Fibroblast of the aortic adventitia (primary cell): ENCODE data around the gene CACNG1. TPM values are rescaled to one million over a fixed set of nuclear protein-coding genes. Genes with fewer than 3 reads are reported as not detected.

Experiments
- DNase-seq: peaks from one replicate; pipeline ENCODE4 v3.0.0-alpha.2; 2010; ENCODE audit warnings: low read depth
- H3K4me3 ChIP-seq: 2 replicates; pipeline ENCODE4 v1.5.1; 2011; ENCODE audit warnings: low read depth, mild to moderate bottlenecking, control low read depth, low read length, moderate library complexity
- total RNA-seq: library from RNA; depleted of rRNA; stranded (reverse); fragments of >200 nt; gene quantifications from 2 replicates; pipeline ENCODE4 v1.2.3, GENCODE V29; 2012; ENCODE audit warnings: low replicate concordance
- TF ChIP-seq, protein P1 (sequence below): IDR thresholded peaks from 2 replicates; pipeline ENCODE4 v1.5.1; 2011; ENCODE audit warnings: mild to moderate bottlenecking, low read length, control low read depth, inconsistent platforms; ENCODE audit not compliant: insufficient read depth

The CACNG1 gene
- total RNA-seq, 1 donor: not detected

DNA sequence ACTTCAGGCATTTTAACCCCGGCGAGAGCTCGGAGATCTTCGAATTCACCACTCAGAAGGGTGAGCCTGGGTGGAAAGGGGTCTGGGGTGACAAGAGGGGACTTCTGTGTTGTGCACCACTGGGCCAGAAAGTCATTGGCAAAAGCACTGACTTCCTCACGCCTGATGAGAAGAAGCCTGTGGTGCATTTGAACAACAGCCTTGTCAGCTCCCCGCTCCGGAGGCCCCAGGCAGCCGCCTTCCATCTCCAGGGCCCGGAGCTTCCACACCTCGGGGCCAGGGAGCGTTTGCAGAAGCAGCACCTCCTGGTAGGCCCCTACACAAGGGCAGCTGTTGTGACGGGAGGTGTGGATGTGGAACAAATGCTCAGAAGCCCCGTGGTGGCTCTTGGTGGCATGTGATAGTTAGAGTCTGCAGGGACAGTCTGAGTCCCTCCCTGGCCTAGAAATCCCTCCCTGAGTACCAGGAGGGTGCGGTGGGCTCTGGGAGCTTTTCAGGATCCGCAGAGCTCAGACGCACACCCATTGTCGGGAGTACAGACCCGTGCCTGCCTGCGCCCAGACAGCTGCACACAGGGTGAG lies 9.7 kb downstream of the CACNG1 start:
- no peak overlapping the region for H3K4me3 ChIP-seq
- no peak for DNase-seq
- TF ChIP-seq, protein P1, sequence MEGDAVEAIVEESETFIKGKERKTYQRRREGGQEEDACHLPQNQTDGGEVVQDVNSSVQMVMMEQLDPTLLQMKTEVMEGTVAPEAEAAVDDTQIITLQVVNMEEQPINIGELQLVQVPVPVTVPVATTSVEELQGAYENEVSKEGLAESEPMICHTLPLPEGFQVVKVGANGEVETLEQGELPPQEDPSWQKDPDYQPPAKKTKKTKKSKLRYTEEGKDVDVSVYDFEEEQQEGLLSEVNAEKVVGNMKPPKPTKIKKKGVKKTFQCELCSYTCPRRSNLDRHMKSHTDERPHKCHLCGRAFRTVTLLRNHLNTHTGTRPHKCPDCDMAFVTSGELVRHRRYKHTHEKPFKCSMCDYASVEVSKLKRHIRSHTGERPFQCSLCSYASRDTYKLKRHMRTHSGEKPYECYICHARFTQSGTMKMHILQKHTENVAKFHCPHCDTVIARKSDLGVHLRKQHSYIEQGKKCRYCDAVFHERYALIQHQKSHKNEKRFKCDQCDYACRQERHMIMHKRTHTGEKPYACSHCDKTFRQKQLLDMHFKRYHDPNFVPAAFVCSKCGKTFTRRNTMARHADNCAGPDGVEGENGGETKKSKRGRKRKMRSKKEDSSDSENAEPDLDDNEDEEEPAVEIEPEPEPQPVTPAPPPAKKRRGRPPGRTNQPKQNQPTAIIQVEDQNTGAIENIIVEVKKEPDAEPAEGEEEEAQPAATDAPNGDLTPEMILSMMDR: no peak

DNA sequence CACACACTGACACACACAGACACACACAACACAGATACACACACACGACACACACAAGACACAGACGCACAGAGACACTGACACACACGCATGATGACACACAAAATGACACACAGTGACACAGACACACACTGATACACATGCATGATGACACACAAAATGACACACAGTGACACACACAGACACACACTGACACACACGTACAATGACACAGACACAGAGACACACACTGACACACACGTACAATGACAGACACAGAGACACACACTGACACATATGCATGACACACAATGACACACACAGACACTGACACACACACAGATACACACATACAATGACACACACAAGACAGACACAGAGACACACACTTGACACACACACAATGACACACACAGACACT lies 10.3 kb downstream of the CACNG1 start:
- TF ChIP-seq, protein P1: no peak
- no peak for DNase-seq
- H3K4me3 ChIP-seq: no peak overlapping the region

DNA sequence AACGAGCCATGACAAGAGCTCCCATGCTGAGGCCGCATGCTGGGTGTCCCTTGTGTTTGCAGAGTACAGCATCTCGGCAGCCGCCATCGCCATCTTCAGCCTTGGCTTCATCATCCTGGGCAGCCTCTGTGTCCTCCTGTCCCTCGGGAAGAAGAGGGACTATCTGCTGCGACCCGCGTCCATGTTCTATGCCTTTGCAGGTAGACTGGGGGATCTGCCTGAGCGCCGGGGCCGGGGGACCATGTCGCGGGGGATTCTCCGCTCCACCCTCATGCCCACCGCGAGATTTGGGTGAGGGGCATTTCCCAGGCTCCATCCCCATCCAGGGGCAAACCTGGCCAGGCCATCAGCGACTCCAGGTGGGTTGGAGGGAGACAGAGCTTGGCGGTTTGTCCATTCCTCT lies 10.7 kb downstream of the CACNG1 start:
- TF ChIP-seq, protein P1: no peak
- H3K4me3 ChIP-seq: no peak overlapping the region
- no peak for DNase-seq

DNA sequence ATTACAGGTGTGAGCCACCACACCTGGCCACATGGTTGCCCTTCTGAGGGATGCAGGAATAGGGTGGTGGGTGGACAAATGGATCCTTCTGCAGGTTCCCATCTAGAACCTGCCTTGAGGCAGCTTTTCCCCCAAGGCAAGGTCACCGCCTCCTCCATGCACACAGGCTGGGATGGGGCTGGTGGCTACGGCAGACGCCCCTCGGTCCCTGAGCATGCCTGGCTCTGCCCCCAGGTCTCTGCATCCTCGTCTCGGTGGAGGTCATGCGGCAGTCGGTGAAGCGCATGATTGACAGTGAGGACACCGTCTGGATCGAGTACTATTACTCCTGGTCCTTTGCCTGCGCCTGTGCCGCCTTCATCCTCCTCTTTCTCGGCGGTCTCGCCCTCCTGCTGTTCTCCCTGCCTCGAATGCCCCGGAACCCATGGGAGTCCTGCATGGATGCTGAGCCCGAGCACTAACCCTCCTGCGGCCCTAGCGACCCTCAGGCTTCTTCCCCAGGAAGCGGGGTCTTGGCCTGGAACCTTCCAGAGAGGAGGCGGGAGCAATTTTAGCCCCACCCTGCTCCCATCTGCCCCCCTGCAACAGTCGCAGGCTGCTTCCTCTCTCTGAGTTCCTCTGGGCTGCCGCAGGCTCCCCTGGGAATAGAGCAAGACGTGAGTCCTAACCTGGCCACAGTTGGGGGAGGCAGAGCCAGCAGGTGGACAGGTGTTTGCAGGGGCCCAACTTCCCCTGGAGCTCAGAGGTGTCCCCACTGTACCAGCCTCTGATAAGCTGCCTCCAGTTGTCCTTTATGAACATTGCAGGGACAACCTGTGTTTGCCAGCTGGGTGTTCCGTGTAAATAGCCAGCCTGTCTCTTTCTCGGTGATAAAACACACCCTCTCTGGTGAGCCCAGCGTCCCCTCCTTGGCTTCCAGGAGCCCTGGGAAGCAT lies 11.7 kb downstream of the CACNG1 start:
- DNase-seq: no peak
- TF ChIP-seq, protein P1: no peak
- H3K4me3 ChIP-seq: no peak overlapping the region

DNA sequence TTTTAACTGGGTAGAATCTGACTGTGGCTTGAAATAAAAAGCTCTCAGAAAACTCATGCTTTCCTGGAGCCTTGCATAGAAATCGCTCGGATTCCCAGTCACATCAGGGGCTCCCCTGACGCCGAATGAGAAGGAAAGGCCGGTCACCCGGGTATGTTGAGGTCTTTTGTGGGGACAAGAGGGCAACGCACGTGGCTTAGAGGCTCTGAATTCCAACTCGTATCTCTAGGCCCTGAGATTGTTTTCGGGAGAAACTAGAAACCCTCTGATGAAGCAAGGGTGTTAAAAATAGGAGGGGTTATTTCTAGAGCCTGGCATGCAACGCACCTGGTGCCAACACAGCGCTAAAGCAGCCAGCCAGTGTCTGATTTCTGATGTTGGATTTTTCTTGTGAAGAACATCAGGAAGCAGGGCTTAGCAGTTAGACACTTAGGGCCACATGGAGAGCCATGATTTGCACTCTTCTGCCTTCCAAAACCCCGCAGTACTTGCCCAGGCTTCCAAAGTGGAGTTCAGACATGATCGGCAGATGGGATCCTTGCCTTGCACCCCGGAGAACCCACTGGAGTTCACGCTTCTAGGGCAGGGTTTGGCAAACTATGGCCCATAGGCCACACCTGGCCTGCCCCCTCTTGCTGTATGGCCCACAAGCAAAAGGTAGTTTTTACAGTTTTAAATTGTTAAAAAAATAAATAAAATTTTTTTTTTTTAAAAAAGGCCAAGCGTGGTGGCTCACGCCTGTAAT lies 12.6 kb downstream of the CACNG1 start:
- no peak for DNase-seq
- TF ChIP-seq, protein P1: no peak
- H3K4me3 ChIP-seq: no peak overlapping the region

DNA sequence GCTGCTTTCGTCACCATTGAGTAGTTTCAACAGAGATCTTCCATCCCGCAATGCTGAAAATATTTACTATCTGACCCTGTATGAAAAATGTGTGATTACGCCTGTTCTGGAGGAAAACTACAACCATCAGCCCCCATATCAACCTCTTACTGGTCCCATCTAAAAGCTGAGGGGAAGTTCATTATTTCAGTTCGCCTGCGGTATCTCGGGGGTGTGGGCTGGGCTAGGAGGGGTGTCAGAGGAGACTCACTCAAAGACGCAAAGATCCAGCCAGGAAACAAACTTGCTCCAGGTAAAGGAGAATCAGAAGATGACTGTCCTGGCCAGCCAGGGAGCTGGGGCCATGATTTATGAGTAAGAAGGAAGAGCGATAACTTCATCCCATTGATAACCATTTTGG lies 13.7 kb downstream of the CACNG1 start:
- TF ChIP-seq, protein P1: no peak
- no peak overlapping the region for H3K4me3 ChIP-seq
- no peak for DNase-seq
